H1 (cell line): Measurements from ENCODE around the gene CASZ1. TPM values are rescaled to one million over a fixed set of nuclear protein-coding genes. Genes with fewer than 3 reads are reported as not detected.

Source experiments
- CTBP2 ChIP-seq: IDR thresholded peaks from 2 replicates; pipeline ENCODE4 v1.7.0; 2011; ENCODE audit warnings: borderline replicate concordance, mild to moderate bottlenecking, moderate library complexity, mixed read lengths, low read length; ENCODE audit not compliant: insufficient read depth, insufficient read length
- PHF8 ChIP-seq: fragments of 200-600 bp; sonication (generic); conservative IDR thresholded peaks from 2 replicates; pipeline ENCODE4 v1.7.1; 2012; ENCODE audit warnings: low read depth, mild to moderate bottlenecking, inconsistent platforms, low read length, moderate library complexity
- polyA plus RNA-seq, 7 experiments: library from polyadenylated mRNA; depleted of rRNA in 3 of 7; stranded (reverse) in 5 of 7; unstranded in 2 of 7; fragments of >200 nt in 5 of 7; fragments of 200-250 nt in 2 of 7; gene quantifications; 1 replicate in 5 of 7; 2 replicates in 1 of 7; 4 replicates in 1 of 7; pipeline versions ENCODE4 v1.2.1 to v1.2.3, GENCODE V29; 2011 to 2013; ENCODE audit warnings: missing spikeins in 2 of 7, mixed read lengths in 2 of 7
- total RNA-seq: library from RNA; stranded (reverse); fragmentation: NEBNext Ultra II Directional; extraction: Animal tissue kit (Norgen Biotek cat#: 25700); gene quantifications from 2 replicates; pipeline ENCODE4 v1.2.1, GENCODE V29; 2021

Gene CASZ1
- total and polyA plus RNA-seq, 2 of the 8 experiments (the other 6 are each of a cell fraction or from before 2014, with no cell fraction given): 4.4 to 7.7 TPM

DNA sequence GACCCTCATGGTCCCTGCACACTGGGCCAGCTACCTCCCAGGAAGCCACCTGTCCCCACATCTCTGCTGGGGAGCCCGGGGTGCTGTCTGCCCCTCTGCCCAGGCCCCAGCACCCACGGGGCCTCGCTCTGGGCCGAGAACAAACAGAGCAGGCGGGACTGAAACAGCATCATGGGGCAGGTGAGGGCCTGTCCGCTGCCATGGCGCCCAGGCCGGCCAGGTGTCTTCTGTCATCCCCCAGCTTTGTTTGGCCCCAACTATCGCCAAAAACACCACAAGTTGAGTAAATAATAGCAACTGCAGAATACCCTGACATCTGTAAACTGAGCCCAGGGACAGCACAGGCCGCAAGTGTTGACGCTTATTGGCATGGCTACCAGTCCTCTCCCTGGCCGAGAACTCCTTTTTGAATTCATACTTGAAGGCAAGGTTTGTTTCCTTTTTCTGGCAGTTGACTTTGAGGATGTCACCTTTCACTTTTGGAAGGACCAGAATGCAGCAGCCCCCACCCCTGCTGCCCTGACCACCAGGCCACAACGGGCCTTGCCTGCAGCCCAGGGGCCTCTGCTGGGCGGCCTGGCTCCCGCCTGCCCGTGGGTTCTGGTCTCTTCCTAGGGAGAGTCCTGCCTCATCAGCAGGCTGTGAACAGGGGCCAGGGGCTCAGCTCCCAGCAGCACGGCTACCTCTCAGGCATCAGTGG, 152.7 kb downstream of the CASZ1 start (continued):
- TF ChIP-seq CTBP2 (no peak), PHF8 (no peak)
